MM.1S (cell line): Measurements from ENCODE around the gene GFRA1.

Experiments
- CTCF ChIP-seq: fragments of 300-600 bp; sonication (generic); IDR thresholded peaks from 2 replicates; pipeline ENCODE4 v1.5.1; 2016; ENCODE audit warnings: antibody characterized with exemption, low read length, mixed read lengths
- EZH2 ChIP-seq: fragments of 300-600 bp; sonication (generic); optimal IDR thresholded peaks from 2 replicates; pipeline ENCODE3; 2017; ENCODE audit warnings: low read depth, mild to moderate bottlenecking, antibody characterized with exemption, low read length, mixed read lengths
- EZH2phosphoT487 ChIP-seq: fragments of 300-600 bp; sonication (generic); IDR thresholded peaks from 2 replicates; pipeline ENCODE4 v1.6.1; 2018; ENCODE audit warnings: antibody characterized with exemption, low read length

DNA sequence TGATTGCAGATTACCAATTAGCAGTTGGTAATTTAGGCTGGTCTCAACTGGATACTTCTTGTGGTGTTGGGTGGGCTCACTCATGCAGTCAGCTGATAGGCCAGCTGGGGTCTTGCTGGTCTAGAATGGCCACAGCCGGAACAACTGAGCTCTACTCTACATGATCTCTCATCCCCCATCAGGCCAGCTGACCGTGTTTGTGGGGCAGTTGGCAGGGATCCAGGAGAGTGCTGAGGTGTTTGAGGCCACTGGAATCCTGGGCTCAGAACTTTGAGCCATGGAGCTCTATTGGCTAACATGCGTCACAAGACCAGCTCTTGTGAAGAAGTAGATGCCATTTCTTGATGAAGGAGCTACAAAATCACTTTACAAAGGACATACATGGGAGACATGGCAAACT, 242.4 kb downstream of the GFRA1 start:
- TF ChIP-seq EZH2: no peak
- no peak for TF ChIP-seq CTCF
- no peak for TF ChIP-seq EZH2phosphoT487
